ENCODE data around the gene FAM50B.
A peak's percentile ranks its signal among the peaks of the same experiment; 100 is the strongest.

Gene FAM50B

GRCh38 chr6:3835785-3836184 lies 13.4 kb upstream of the FAM50B start:
- no peak overlapping the region for H3K23ac ChIP-seq (ENCODE audit: low read length)
- no peak overlapping the region for H4K91ac ChIP-seq (ENCODE audit: low read depth, low read length)
- no peak overlapping the region for H4K12ac ChIP-seq (ENCODE audit: low read depth, low read length)
- no CpG with 5 or more reads among the region's 5 CpGs for WGBS (ENCODE audit: extremely low coverage, insufficient coverage, insufficient read length)
- H2AFZ ChIP-seq (ENCODE audit: insufficient read depth, low read length, poor library complexity) = no peak overlapping the region
- H3K9ac ChIP-seq (ENCODE audit: low read length) = no peak overlapping the region
- H2AK5ac ChIP-seq (ENCODE audit: low read length) = no peak overlapping the region
- H3K14ac ChIP-seq (ENCODE audit: low read length) = no peak overlapping the region
- H3K9me3 ChIP-seq (ENCODE audit: insufficient read depth, low read depth, low read length) = no peaks in the 10 kb centered on the region
- H3K79me2 ChIP-seq (ENCODE audit: control insufficient read depth, insufficient read depth, low read length, poor library complexity) = no peaks in the 10 kb centered on the region
- no peak for DNase-seq
- H3K79me1 ChIP-seq (ENCODE audit: low read length) = no peaks in the 10 kb centered on the region
- H3K4ac ChIP-seq (ENCODE audit: low read depth, low read length) = no peak overlapping the region
- no peaks in the 10 kb centered on the region for H3K27me3 ChIP-seq (ENCODE audit: insufficient read depth, low read length)
- H2BK120ac ChIP-seq (ENCODE audit: insufficient read depth, low read length, poor library complexity) = no peak overlapping the region
- no peak overlapping the region for H3K4me2 ChIP-seq (ENCODE audit: low read length)
- no peak overlapping the region for H3K27ac ChIP-seq (ENCODE audit: low read depth, low read length)
- no peak overlapping the region for H3K18ac ChIP-seq (ENCODE audit: low read length)
- H3K4me3 ChIP-seq (ENCODE audit: low read depth, low read length) = no peak overlapping the region
- H3K36me3 ChIP-seq (ENCODE audit: control insufficient read depth in 1 of 2, insufficient read depth in 2 of 2, low read length in 2 of 2) = no peaks in the 10 kb centered on the region
- peaks cover 2 to 3% of the 10 kb centered on the region in 2 experiments for H3K4me1 ChIP-seq (ENCODE audit: control insufficient read depth in 1 of 2, insufficient read depth in 2 of 2, low read length in 2 of 2)
- no peak overlapping the region for H2BK5ac ChIP-seq (ENCODE audit: low read depth, low read length, poor library complexity)
- H4K8ac ChIP-seq (ENCODE audit: low read depth, low read length) = no peak overlapping the region
- no peak overlapping the region for H2BK12ac ChIP-seq (ENCODE audit: low read length)

DNA sequence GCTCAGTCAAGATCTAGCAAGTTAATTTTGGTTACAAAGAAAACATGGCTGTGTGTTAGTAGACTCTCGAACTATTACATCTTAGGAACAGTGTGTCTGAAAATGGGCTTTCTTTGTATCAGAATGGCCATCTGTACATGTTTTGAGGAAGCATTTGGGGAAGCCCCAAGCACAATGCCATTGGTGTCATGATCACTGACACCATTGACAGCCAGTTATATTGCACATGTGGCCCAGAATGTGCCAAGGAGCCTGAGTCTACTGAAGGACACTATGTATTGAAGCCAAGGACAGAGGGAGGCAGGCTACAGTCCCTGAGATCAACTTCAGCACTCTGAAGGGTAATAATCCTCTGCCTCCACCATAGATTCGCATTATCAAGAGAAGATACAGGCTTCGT lies 12.6 kb upstream of the FAM50B start:
- Histone ChIP-seq H3K79me2 (ENCODE audit: control insufficient read depth, insufficient read depth, low read length, poor library complexity) (no peaks in the 10 kb centered on the region), H2BK5ac (ENCODE audit: low read depth, low read length, poor library complexity) (no peak overlapping the region), H3K36me3 (ENCODE audit: control insufficient read depth in 1 of 2, insufficient read depth in 2 of 2, low read length in 2 of 2) (no peaks in the 10 kb centered on the region), H3K18ac (ENCODE audit: low read length) (no peak overlapping the region), H3K4me2 (ENCODE audit: low read length) (no peak overlapping the region), H3K9ac (ENCODE audit: low read length) (no peak overlapping the region), H4K91ac (ENCODE audit: low read depth, low read length) (no peak overlapping the region), H2AFZ (ENCODE audit: insufficient read depth, low read length, poor library complexity) (no peak overlapping the region), H2AK5ac (ENCODE audit: low read length) (no peak overlapping the region), H3K79me1 (ENCODE audit: low read length) (no peaks in the 10 kb centered on the region), H3K23ac (ENCODE audit: low read length) (no peak overlapping the region), H4K8ac (ENCODE audit: low read depth, low read length) (no peak overlapping the region), H2BK12ac (ENCODE audit: low read length) (no peak overlapping the region), H3K4ac (ENCODE audit: low read depth, low read length) (no peak overlapping the region), H4K12ac (ENCODE audit: low read depth, low read length) (no peak overlapping the region), H3K14ac (ENCODE audit: low read length) (no peak overlapping the region), H3K27ac (ENCODE audit: low read depth, low read length) (no peak overlapping the region), H3K4me1 (ENCODE audit: control insufficient read depth in 1 of 2, insufficient read depth in 2 of 2, low read length in 2 of 2) (peaks cover 0 to under 1% of the 10 kb centered on the region in 2 experiments), H3K9me3 (ENCODE audit: insufficient read depth, low read depth, low read length) (no peaks in the 10 kb centered on the region), H2BK120ac (ENCODE audit: insufficient read depth, low read length, poor library complexity) (no peak overlapping the region), H3K4me3 (ENCODE audit: low read depth, low read length) (no peak overlapping the region), H3K27me3 (ENCODE audit: insufficient read depth, low read length) (no peaks in the 10 kb centered on the region)
- no peak for DNase-seq
- WGBS (ENCODE audit: extremely low coverage, insufficient coverage, insufficient read length) = no CpG with 5 or more reads among the region's 3 CpGs

- H3K4me2 ChIP-seq (ENCODE audit: low read length) = no peak overlapping the region
- peak in 1 of 2 donors; percentile 51 for DNase-seq
- no peak overlapping the region for H2BK5ac ChIP-seq (ENCODE audit: low read depth, low read length, poor library complexity)
- H3K36me3 ChIP-seq (ENCODE audit: control insufficient read depth in 1 of 2, insufficient read depth in 2 of 2, low read length in 2 of 2) = no peaks in the 10 kb centered on the region
- H3K9ac ChIP-seq (ENCODE audit: low read length) = no peak overlapping the region
- H3K23ac ChIP-seq (ENCODE audit: low read length) = no peak overlapping the region
- H4K12ac ChIP-seq (ENCODE audit: low read depth, low read length) = no peak overlapping the region
- no peak overlapping the region for H2AK5ac ChIP-seq (ENCODE audit: low read length)
- H3K79me1 ChIP-seq (ENCODE audit: low read length) = no peaks in the 10 kb centered on the region
- H2BK12ac ChIP-seq (ENCODE audit: low read length) = no peak overlapping the region
- H3K9me3 ChIP-seq (ENCODE audit: insufficient read depth, low read depth, low read length) = no peaks in the 10 kb centered on the region
- H3K18ac ChIP-seq (ENCODE audit: low read length) = no peak overlapping the region
- peaks cover 0 to 4% of the 10 kb centered on the region in 2 experiments for H3K4me1 ChIP-seq (ENCODE audit: control insufficient read depth in 1 of 2, insufficient read depth in 2 of 2, low read length in 2 of 2)
- no peak overlapping the region for H3K4ac ChIP-seq (ENCODE audit: low read depth, low read length)
- H3K27ac ChIP-seq (ENCODE audit: low read depth, low read length) = no peak overlapping the region
- WGBS (ENCODE audit: extremely low coverage, insufficient coverage, insufficient read length) = no CpG with 5 or more reads among the region's 1 CpG
- H2AFZ ChIP-seq (ENCODE audit: insufficient read depth, low read length, poor library complexity) = no peak overlapping the region
- H4K8ac ChIP-seq (ENCODE audit: low read depth, low read length) = no peak overlapping the region
- no peak overlapping the region for H3K14ac ChIP-seq (ENCODE audit: low read length)
- H4K91ac ChIP-seq (ENCODE audit: low read depth, low read length) = no peak overlapping the region
- no peaks in the 10 kb centered on the region for H3K79me2 ChIP-seq (ENCODE audit: control insufficient read depth, insufficient read depth, low read length, poor library complexity)
- H3K4me3 ChIP-seq (ENCODE audit: low read depth, low read length) = no peak overlapping the region
- H2BK120ac ChIP-seq (ENCODE audit: insufficient read depth, low read length, poor library complexity) = no peak overlapping the region
- H3K27me3 ChIP-seq (ENCODE audit: insufficient read depth, low read length) = no peaks in the 10 kb centered on the region
These were observed 11.4 kb upstream of the FAM50B start for GRCh38 chr6:3837781-3838180.

GRCh38 chr6:3838992-3839867 lies 9.9 kb upstream of the FAM50B start:
- no peak overlapping the region for H2BK120ac ChIP-seq (ENCODE audit: insufficient read depth, low read length, poor library complexity)
- peak in 1 of 2 donors; percentile 11 for DNase-seq
- peaks cover 0 to 4% of the 10 kb centered on the region in 2 experiments for H3K4me1 ChIP-seq (ENCODE audit: control insufficient read depth in 1 of 2, insufficient read depth in 2 of 2, low read length in 2 of 2)
- H3K23ac ChIP-seq (ENCODE audit: low read length) = no peak overlapping the region
- H3K36me3 ChIP-seq (ENCODE audit: control insufficient read depth in 1 of 2, insufficient read depth in 2 of 2, low read length in 2 of 2) = no peaks in the 10 kb centered on the region
- H3K79me2 ChIP-seq (ENCODE audit: control insufficient read depth, insufficient read depth, low read length, poor library complexity) = no peaks in the 10 kb centered on the region
- no peak overlapping the region for H2BK12ac ChIP-seq (ENCODE audit: low read length)
- H3K4me3 ChIP-seq (ENCODE audit: low read depth, low read length) = no peak overlapping the region
- H4K12ac ChIP-seq (ENCODE audit: low read depth, low read length) = no peak overlapping the region
- H3K27me3 ChIP-seq (ENCODE audit: insufficient read depth, low read length) = no peaks in the 10 kb centered on the region
- H3K18ac ChIP-seq (ENCODE audit: low read length) = no peak overlapping the region
- no peak overlapping the region for H2AK5ac ChIP-seq (ENCODE audit: low read length)
- no peak overlapping the region for H3K4ac ChIP-seq (ENCODE audit: low read depth, low read length)
- H4K8ac ChIP-seq (ENCODE audit: low read depth, low read length) = no peak overlapping the region
- H3K4me2 ChIP-seq (ENCODE audit: low read length) = no peak overlapping the region
- no peak overlapping the region for H2AFZ ChIP-seq (ENCODE audit: insufficient read depth, low read length, poor library complexity)
- no CpG with 5 or more reads among the region's 8 CpGs for WGBS (ENCODE audit: extremely low coverage, insufficient coverage, insufficient read length)
- H2BK5ac ChIP-seq (ENCODE audit: low read depth, low read length, poor library complexity) = no peak overlapping the region
- no peaks in the 10 kb centered on the region for H3K9me3 ChIP-seq (ENCODE audit: insufficient read depth, low read depth, low read length)
- H3K14ac ChIP-seq (ENCODE audit: low read length) = no peak overlapping the region
- H3K79me1 ChIP-seq (ENCODE audit: low read length) = no peaks in the 10 kb centered on the region
- H3K27ac ChIP-seq (ENCODE audit: low read depth, low read length) = no peak overlapping the region
- no peak overlapping the region for H4K91ac ChIP-seq (ENCODE audit: low read depth, low read length)
- no peak overlapping the region for H3K9ac ChIP-seq (ENCODE audit: low read length)

Measured in trophoblast cell (in vitro differentiated cells and primary cell).